GM19467 (cell line): ENCODE measurements around the gene EIF3L.

Source experiments
- ATAC-seq: cut with Tn5 transposase; IDR thresholded peaks from one replicate; pipeline ENCODE4 v1.9.1; 2021; ENCODE audit warnings: mild to moderate bottlenecking, moderate library complexity; ENCODE audit not compliant: unreplicated experiment

Gene EIF3L

DNA sequence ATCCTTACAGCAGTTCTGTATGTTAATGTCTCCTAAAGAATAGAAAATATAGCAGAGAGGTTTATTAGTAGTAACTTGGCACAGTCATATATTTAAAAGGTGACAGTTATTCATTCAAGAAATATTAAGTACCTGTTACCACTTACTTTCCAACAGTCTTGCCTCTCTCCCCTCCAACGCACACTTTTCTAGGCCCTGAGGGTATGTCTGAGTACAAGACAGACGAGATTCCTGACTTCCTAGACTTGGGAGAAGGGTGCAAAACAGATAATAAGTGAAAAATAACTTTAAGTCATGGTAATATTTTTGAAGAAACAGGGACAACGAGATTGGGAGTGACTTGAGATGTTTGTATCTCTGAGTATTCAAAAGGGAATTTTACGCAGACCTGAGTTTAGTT is 1.6 kb downstream of the EIF3L start:
- ATAC-seq: no peak

GRCh38 chr22:37852418-37852817 is 3.2 kb downstream of the EIF3L start:
- ATAC-seq: no peak

- no peak for ATAC-seq
Measured at GRCh38 chr22:37854946-37855345, 5.7 kb downstream of the EIF3L start.

DNA sequence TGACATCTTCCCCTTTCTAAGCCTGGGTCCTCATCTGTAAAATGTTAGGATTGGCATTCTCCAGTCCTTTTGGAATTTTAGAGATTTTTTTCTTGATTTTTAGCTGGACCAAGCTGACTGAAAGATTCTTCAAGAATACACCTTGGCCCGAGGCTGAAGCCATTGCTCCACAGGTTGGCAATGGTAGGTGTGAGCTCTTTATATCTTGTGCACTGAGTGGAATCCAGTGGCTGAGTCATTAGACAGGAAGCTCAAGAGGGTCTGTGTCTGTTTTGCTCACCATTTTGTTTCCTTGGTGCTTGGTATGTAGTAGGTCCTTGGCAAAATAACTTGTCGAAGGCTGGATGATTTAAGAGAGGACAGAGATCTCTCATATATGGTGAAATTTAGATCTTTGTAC is 6.2 kb downstream of the EIF3L start:
- ATAC-seq: no peak

DNA sequence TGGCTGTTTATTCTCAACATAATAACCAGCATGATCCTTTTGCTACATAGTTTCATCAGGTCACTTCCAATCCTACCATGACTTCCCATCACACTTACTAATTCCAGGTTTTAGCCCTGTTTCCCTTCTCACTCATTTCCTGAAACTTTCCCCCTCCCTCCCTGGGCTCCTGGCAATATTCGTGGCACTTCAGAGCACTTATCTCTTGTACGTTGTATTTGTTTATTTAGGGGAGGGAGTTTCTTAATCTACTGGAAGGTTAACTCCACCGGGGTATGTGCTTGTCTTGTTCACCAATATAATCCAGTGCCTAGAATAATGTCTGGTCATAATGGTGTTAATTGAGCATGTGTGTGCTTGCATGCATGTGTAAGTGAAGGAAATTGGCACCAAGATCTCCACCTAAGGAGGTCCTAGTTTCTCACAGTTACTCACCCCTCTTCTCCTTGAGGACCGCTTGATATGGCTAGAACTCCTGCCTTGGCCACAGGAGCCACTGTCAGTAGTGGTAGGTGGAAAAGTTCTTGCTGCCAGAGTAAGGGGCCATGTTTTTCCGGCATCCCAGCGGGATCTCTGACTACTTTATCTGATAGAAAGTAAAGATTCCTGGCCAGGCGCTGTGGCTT is 11.7 kb downstream of the EIF3L start:
- no peak for ATAC-seq

DNA sequence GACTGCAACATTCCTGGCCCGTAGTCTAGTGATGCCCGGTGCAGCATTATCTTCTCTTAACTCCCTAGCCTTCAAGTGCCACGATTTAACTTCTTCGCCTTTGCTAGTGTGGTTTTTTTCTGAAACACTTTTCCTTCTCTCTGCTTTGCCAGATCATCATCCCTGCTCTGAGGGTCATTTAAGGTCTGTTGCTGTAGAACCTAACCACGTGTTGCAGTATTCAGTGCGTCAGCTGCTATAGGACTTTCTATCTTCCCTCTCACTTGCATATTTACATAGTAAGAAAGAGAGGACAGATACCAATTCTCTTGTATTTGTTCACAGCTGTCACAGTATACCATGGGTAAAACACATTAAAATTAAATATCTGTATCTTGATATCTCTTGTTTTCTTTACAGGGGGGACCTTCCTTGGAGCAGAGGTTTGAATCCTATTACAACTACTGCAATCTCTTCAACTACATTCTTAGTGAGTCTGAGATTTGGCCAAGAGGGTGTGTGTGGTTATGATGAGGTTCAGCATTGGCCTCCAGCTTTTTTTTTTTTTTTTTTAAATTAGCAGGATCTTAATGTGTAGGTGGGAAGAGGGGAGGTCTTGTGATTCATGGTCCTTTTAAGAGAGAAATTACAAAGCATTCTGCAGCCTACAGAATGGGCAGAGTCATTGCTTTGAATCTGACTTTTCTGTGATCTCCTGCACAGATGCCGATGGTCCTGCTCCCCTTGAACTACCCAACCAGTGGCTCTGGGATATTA is 13.5 kb downstream of the EIF3L start:
- no peak for ATAC-seq

DNA sequence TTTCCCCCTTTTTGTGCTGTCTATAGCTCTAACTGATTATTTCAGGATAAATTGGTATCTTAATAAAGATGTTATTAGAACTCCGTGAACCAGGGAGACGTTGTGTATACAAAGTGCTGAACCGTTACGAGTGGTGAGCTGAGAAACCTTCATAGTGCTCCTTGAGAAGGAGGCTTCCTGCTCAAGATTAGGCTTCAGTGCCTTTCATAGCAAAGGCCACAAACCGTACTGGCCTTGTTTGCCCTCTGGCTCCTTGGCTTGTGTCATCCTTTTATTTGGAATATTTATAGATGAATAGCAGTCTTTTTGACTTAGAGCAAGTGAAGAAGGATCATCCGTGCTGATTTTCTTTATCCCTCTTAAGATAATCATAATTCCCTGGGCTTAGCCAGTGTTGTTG is 16.3 kb downstream of the EIF3L start:
- no peak for ATAC-seq

GRCh38 chr22:37870273-37870672 is 21.1 kb downstream of the EIF3L start:
- no peak for ATAC-seq

DNA sequence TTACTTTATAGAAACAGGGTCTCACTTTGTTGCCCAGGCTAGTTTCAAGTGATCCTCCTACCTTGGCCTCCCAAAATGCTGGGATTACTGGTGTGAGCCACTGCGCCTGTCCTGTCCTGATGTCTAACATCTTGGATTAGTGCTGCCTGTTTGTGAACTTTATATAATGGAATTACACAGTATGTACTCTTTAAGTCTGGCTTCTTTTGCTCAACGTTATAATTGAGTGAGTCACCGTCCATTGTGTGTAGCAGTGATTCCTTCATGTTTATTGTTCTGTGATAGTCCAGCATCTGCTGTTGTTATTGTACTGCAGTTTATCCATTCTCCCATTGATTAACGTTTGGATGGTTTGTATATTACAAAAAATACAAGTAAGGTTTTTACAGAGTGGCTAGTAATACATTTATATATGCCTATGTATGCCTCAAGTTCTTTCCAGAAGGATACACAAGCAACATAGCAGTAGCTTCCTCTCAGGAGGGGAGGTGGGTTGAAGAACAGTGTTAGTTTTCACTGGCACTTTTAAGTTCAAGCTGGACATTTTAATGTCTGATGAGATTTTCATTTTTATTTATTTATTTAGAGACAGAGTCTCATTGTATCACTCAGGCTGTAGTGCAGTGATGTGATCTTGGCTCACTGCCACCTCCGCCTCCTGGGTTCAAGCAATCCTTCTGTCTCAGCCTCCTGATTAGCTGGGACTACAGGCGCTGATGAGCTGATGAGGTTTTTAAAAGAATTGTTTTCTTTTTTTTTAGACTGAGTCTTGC is 31.6 kb downstream of the EIF3L start:
- no peak for ATAC-seq

DNA sequence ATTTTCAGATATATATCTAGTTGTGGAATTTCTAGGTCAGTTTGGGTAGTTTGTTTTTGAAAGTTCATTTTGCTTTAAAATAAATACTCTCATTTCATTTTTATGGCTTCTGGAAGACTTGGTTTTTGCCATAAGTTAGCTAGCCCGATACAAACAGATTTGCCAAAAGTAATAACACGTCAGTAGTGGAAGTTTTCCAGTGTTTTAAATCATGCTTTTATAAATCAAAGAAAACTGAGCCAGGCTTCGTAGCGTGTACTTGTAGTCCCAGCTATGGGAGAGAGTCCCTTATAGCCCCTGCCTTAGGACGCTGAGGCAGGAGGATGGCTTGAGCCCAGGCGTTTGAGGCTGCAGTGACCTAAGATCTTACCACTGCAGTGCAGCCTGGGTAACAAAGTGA is 35.2 kb downstream of the EIF3L start:
- ATAC-seq: no peak

DNA sequence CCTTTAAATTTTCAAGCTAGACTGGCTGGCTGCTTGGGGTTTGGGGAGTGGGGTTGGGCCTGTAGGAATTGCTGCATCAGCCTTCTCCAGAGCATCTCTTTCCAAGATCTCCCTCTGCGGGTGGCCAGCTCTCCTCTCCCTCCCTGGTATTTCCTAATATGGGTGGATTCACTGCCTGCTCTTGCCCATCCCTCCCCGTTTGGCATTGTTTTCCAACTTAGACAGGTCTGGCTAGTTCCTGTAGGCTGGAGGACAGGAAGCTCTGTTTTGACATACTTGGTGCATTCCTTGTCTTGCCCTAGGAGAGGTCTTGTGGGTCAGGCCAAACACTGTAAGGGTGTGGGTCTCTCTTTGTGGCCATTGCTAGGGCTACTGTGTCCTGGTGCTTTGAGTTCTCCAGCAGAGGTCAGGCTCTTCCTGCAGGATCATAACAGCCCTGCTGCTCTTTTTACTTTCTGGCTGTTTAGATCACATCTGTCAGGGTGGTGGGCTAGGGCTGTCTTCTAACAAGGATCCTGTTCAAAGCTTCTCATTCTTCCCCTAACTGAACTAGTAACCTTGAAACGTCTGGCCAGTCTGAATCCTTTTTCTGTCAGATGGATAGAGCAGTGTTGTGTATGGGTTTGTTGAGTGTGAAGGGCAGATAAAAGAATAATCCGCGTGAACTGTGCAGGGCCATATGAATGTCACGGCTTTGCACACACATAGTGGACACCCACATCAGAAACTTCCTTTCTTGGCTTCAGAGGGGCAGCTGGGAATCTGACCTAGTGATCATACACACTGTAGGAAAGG is 38.6 kb downstream of the EIF3L start:
- ATAC-seq: no peak

- ATAC-seq: no peak
Measured at GRCh38 chr22:37891926-37892325, 42.7 kb downstream of the EIF3L start.

- no peak for ATAC-seq
Measured at GRCh38 chr22:37892566-37893335, 43.5 kb downstream of the EIF3L start.

GRCh38 chr22:37893583-37893983 is 44.4 kb downstream of the EIF3L start:
- no peak for ATAC-seq

DNA sequence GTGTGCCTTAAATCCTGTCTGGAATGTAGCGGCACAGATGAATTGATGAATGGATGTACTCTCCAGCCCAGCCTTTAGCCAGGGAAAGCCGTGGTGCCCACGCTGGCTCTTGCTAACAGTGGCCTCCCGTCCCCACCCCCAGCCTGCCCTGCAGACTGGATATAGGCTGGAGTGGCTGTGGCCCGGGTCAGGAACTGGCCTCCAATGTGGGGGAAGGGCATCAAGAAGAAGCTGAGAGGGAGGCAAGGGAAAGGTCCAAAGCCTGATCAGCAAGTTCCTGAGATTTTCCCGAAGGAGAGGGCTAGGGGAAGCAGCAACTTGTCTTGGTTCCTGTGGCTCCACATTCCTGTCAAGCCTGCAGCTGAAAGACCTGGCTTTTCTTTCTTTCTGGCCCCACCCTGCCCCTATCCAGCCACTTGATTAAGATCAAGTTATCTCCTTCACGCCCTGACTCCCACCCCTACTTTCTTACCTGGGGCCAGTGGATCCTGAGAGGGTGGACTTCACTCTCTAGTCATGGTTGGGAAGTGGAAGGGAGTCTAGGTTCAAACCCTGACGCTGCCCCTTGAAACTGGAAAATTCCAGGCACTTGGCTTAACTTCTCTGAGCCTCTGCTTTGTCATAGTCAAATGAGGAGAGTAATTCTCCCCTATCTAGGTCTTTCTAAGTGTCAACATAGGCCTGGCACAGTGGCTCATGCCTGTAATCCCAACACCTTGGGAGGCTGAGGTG is 45.9 kb downstream of the EIF3L start:
- no peak for ATAC-seq

GRCh38 chr22:37896181-37896592 is 47.0 kb downstream of the EIF3L start:
- ATAC-seq: peak; percentile 70

- no peak for ATAC-seq
Measured at GRCh38 chr22:37896939-37897338, 47.7 kb downstream of the EIF3L start.

- ATAC-seq: no peak
Measured at GRCh38 chr22:37897807-37898206, 48.6 kb downstream of the EIF3L start.

- no peak for ATAC-seq
Measured at GRCh38 chr22:37898441-37899181, 49.4 kb downstream of the EIF3L start.
